B cell (primary cell): Measurements from ENCODE around the gene PGR.

Source experiments
- EZH2 ChIP-seq: IDR thresholded peaks from 2 replicates; pipeline ENCODE4 v1.6.1; 2012; ENCODE audit warnings: borderline replicate concordance, low read depth, mild to moderate bottlenecking, moderate library complexity, low read length; ENCODE audit not compliant: insufficient read depth, poor library complexity, severe bottlenecking
- TF ChIP-seq, protein P1 (sequence below): fragments of 200-600 bp; IDR thresholded peaks from one replicate; pipeline ENCODE4 v1.8.0; 2022; ENCODE audit warnings: antibody characterized with exemption, mild to moderate bottlenecking

DNA sequence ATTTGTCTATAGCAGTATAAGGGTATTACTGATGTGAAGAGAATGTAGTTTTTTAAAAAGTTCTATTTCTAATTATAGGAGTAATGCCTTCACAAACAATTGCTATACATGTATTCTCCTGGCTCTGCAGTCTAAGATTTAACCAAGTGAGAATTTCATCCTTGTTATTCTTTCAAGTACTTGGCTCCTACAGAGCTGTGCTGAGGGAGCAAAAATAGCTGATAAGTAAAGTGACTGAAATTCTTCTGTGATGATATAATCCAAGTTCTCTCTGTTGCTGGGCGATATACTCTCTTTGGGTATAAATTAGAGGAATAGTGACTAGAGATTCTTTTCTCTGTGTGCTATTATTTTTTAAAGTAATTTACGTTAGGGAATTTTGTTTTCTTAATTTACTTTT, 68.0 kb downstream of the PGR start:
- TF ChIP-seq, protein P1, sequence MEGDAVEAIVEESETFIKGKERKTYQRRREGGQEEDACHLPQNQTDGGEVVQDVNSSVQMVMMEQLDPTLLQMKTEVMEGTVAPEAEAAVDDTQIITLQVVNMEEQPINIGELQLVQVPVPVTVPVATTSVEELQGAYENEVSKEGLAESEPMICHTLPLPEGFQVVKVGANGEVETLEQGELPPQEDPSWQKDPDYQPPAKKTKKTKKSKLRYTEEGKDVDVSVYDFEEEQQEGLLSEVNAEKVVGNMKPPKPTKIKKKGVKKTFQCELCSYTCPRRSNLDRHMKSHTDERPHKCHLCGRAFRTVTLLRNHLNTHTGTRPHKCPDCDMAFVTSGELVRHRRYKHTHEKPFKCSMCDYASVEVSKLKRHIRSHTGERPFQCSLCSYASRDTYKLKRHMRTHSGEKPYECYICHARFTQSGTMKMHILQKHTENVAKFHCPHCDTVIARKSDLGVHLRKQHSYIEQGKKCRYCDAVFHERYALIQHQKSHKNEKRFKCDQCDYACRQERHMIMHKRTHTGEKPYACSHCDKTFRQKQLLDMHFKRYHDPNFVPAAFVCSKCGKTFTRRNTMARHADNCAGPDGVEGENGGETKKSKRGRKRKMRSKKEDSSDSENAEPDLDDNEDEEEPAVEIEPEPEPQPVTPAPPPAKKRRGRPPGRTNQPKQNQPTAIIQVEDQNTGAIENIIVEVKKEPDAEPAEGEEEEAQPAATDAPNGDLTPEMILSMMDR = no peak
- TF ChIP-seq EZH2 = no peak
